HAP-1 (cell line): Measurements from ENCODE around the gene DNAJC8.

Experiments used
- DNase-seq, 2 experiments: peaks; one replicate each; pipeline ENCODE4 v3.0.0-alpha.2; 2016 to 2020; ENCODE audit warnings: low spot score in 2 of 2
- H3K27me3 ChIP-seq: fragments of 250-450 bp; sonication (Bioruptor Pico); 2 replicates; pipeline ENCODE4 v1.5.1; 2020; ENCODE audit warnings: low read depth, mild to moderate bottlenecking, moderate library complexity
- H3K36me3 ChIP-seq: fragments of 250-450 bp; sonication (Bioruptor Pico); replicated peaks from 2 replicates; pipeline ENCODE4 v1.5.1; 2020; ENCODE audit warnings: mild to moderate bottlenecking
- H3K4me1 ChIP-seq: fragments of 250-450 bp; sonication (Bioruptor Pico); 2 replicates; pipeline ENCODE4 v1.5.1; 2020; ENCODE audit warnings: mild to moderate bottlenecking
- H3K4me3 ChIP-seq: fragments of 250-450 bp; sonication (Bioruptor Pico); 2 replicates; pipeline ENCODE4 v1.5.1; 2020; ENCODE audit warnings: mild to moderate bottlenecking, moderate library complexity
- H3K9me3 ChIP-seq: fragments of 250-450 bp; sonication (Bioruptor Pico); 2 replicates; pipeline ENCODE4 v1.5.1; 2020; ENCODE audit warnings: mild to moderate bottlenecking, moderate library complexity
- in situ Hi-C: fragments of 300-500 bp; cut with MboI; formaldehyde crosslinking; loops from 3 replicates; pipeline ENCODE4 v1.14.3; 2020; ENCODE audit warnings: low sequenced_read_pairs, inconsistent platforms, mixed read lengths

The DNAJC8 gene

GRCh38 chr1:28159680-28160079 is 73.1 kb downstream of the DNAJC8 start:
- no peaks in the 10 kb centered on the region for H3K9me3 ChIP-seq
- no peaks in the 10 kb centered on the region for H3K27me3 ChIP-seq
- no peak overlapping the region for H3K4me3 ChIP-seq
- DNase-seq: no peak
- in situ Hi-C loops: no loop called here
- no peaks in the 10 kb centered on the region for H3K36me3 ChIP-seq
- no peaks in the 10 kb centered on the region; the same call in 1 of the 2 replicates for H3K4me1 ChIP-seq

- Histone ChIP-seq H3K4me1 (no peaks in the 10 kb centered on the region; the same call in 1 of the 2 replicates), H3K27me3 (no peaks in the 10 kb centered on the region), H3K4me3 (no peak overlapping the region), H3K36me3 (no peaks in the 10 kb centered on the region), H3K9me3 (no peaks in the 10 kb centered on the region)
- in situ Hi-C loops: no loop called here
- no peak for DNase-seq
Observed at GRCh38 chr1:28159243-28159642, 73.6 kb downstream of the DNAJC8 start.

- DNase-seq: no peak
- H3K4me1 ChIP-seq: no peaks in the 10 kb centered on the region
- in situ Hi-C loops: no loop called here
- no peaks in the 10 kb centered on the region for H3K36me3 ChIP-seq
- no peaks in the 10 kb centered on the region for H3K9me3 ChIP-seq
- H3K4me3 ChIP-seq: no peak overlapping the region
- H3K27me3 ChIP-seq: no peaks in the 10 kb centered on the region
Observed at GRCh38 chr1:28157894-28158293, 74.9 kb downstream of the DNAJC8 start.

GRCh38 chr1:28156821-28157220 is 76.0 kb downstream of the DNAJC8 start:
- in situ Hi-C loops: no loop called here
- Histone ChIP-seq H3K4me3 (no peak overlapping the region), H3K4me1 (no peaks in the 10 kb centered on the region), H3K36me3 (no peaks in the 10 kb centered on the region), H3K27me3 (no peaks in the 10 kb centered on the region), H3K9me3 (no peaks in the 10 kb centered on the region)
- no peak for DNase-seq

GRCh38 chr1:28155628-28156027 is 77.2 kb downstream of the DNAJC8 start:
- Histone ChIP-seq H3K4me1 (no peaks in the 10 kb centered on the region), H3K9me3 (no peaks in the 10 kb centered on the region), H3K4me3 (no peak overlapping the region), H3K36me3 (no peaks in the 10 kb centered on the region), H3K27me3 (no peaks in the 10 kb centered on the region)
- DNase-seq: no peak
- in situ Hi-C loops: no loop called here

GRCh38 chr1:28154078-28154594 is 78.7 kb downstream of the DNAJC8 start:
- Histone ChIP-seq H3K9me3 (no peaks in the 10 kb centered on the region), H3K27me3 (no peaks in the 10 kb centered on the region), H3K4me3 (no peak overlapping the region), H3K4me1 (no peaks in the 10 kb centered on the region), H3K36me3 (no peaks in the 10 kb centered on the region)
- in situ Hi-C loops: no loop called here
- DNase-seq: no peak
